GM21381 (cell line): ENCODE data around the gene NUMBL.
"Not testable (repeated sequence)": the region's sequence is repeated elsewhere in the genome, so short reads cannot be mapped to it uniquely, and the experiment has no call there.

ENCODE experiments used
- ATAC-seq: cut with Tn5 transposase; IDR thresholded peaks from one replicate; pipeline ENCODE4 v1.9.1; 2021; ENCODE audit warnings: mild to moderate bottlenecking, moderate library complexity; ENCODE audit not compliant: unreplicated experiment

Gene NUMBL

DNA sequence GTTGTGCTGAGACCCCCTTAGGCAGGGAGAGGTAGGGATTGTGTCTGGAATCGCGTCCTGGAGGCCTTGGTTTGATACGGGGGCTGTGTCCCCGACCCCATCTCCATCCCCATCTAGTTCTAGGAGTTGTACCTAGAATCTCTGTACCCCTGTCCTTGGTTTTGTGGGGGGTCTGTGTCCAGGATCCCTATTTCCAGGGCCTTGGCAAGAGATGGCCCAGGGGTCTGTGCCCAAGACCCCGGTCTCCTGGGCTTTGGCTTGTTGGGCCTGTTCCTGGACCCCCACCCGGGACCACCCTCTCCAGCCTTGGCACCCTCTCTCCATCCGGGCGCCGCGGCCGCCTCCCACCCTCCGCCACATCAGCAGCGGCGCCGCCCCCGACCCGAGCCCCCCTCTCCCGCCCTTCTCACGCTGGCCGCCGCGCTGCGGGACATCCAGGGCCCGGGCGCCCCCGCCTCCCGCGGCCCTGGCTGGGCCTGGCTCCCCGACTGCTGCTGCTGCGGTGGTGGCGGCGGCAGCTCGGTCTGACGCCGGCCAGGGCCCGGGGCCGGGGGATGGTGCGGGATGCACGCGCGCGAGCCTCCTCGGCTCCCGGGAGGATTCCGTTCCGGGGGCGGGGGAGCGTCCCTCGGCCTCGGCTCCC lies at the start of gene NUMBL:
NUMBL (minus strand) TSS at position 602 of the 643 bp plus-strand sequence; CDS start at position 434, 168 bp downstream.
- ATAC-seq: no peak

DNA sequence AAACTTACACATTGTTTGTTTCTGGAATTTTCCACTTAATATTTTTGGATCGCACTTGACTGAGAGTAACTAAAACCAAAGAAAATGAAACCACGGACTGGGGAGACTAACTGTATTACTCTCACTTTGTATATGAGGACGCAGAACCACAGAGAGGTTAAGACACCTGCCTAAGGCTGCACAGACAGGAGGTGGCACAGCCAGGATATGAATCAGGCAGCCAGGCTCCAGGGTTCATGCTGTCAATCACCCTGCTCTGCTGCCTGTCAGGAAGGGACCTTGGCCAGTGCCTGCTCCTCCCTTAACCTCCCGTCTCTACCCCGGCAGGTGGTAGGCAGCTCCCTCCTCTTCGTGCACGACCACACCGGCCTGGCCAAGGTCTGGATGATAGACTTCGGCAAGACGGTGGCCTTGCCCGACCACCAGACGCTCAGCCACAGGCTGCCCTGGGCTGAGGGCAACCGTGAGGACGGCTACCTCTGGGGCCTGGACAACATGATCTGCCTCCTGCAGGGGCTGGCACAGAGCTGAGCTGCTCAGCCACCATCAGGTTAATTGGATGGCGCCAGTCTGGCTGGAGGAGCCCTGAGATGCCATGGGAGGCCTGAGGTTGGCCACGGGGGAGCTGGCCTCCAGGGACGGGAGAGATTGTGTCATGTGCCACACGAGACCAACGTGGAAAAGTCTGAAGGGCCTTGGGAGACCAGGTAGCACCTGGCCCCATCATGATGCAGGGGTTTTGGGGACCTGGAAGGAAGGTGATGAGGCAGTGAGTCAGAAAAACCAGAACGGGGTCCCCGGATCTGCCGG lies 48.8 kb upstream of the NUMBL start:
- no peak for ATAC-seq

DNA sequence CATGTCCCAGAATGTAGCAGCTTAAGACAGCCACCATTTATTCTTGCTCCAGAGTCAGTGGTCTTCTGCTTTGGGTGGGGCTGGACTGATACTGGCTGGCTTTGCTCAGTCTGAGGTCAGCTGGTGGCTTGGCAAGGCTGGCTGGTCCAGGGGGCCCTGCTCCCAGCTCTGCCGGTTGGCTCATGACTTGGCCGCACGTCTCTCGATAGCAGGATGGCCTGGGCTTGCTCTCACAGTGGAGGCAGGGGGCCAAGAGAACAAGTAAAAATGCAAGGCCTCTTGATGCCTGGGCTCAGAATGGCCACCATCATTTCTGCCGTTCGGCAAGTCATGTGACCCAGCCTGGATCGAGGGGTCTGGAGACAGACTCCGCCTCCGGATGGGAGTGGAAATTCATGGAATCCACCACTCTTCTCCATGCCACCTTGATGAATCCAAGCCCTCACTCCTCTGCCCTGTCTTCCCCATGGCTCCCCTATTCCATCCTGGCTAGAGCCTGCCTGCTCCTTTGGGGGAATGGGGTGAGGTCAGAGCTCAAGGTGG lies 46.7 kb upstream of the NUMBL start:
- ATAC-seq: no peak

DNA sequence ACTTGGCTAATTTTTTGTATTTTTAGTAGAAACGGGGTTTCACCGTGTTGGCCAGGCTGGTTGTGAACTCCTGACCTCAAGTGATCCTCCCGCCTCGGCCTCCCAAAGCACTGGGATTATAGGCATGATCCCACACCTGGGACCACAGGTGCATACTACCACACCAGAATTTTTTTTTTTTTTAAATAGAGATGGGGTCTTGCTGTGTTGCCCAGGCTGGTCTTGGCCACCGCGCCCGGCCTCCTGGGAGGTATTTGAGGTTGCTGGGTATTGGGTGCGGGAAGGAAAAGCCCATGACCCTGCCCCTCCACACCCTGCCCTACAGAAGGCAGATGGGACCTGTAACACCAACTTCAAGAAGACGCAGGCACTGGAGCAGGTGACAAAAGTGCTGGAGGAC lies 46.2 kb upstream of the NUMBL start:
- no peak for ATAC-seq

DNA sequence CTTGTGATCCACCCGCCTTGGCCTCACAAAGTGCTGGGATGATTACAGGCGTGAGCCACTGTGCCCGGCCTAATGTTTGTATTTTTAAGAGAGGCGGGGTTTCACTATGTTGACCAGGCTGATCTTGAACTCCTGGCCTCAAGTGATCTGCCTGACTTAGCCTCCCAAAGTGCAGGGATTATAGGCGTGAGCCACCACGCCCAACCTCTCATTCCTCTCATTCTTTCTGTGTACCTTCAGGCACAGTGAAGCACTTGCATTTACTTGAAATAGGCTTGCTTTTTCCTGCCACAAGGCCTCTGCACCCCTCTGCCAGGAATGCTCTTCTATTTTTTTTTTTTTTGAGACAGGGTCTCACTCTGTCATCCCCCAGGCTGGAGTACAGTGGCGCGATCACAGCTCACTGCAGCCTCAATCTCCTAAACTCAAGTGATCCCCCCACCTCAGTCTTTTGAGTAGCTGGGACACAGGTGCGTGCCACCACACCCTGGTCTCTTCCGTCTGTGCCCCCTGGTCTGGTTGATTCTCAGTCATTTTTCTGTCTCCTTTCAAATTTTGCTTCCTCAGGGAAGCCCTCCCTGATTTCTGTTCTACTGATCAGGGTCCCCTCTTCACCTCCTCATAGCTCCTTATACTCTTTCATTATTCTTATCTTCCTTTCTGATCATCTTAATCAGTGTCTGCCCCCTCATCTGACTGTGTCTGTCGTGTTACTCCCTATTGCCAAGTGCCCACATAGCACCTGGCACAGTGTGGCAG lies 44.7 kb upstream of the NUMBL start:
- ATAC-seq: no peak

DNA sequence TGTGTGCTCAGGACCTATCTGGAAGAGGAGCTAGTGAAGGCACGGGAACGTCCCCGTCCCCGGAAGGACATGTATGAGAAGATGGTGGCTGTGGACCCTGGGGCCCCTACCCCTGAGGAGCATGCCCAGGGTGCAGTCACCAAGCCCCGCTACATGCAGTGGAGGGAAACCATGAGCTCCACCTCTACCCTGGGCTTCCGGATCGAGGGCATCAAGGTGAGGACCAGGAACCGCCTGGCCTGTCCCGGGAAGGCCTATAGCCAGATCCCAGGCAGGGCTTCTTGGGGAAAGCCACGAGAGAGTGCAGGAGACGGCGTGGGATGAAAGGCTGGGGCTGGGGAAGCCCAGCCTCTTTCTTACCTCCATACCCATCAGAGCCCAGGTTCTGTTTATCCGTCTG lies 42.7 kb upstream of the NUMBL start:
- ATAC-seq: no peak

DNA sequence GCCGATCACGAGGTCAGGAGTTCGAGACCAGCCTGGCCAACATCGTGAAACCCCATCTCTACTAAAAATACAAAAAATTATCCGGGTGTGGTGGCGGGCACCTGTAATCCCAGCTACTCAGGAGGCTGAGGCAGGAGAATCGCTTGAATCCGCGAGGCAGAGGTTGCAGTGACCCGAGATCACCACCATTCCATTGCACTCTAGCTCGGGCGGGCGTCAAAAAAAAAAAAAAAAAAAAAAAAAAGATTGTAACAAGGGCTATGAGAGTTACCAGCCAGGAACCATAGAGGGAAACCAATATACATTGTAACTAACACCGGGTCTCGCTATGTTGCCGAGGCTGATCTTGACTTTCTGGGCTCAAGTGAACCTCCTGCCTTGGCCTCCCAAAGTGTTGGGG lies 41.9 kb upstream of the NUMBL start:
- ATAC-seq: not testable (repeated sequence)

DNA sequence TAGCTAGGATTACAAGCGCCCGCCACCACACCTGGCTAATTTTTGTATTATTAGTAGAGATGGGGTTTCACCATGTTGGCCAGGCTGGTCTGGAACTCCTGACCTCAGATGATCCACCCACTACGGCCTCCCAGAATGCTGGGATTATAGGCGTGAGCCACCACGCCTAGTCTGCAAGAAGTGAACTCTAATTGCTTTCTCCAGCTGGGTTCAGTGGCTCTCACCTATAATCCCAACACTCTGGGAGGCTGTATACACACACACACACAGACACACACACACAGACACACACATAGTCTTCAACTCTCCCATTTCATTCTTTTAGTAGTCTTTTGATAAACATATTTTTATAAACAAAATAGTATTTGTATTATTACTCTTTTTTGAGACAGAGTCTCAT lies 39.6 kb upstream of the NUMBL start:
- not testable (repeated sequence) for ATAC-seq

DNA sequence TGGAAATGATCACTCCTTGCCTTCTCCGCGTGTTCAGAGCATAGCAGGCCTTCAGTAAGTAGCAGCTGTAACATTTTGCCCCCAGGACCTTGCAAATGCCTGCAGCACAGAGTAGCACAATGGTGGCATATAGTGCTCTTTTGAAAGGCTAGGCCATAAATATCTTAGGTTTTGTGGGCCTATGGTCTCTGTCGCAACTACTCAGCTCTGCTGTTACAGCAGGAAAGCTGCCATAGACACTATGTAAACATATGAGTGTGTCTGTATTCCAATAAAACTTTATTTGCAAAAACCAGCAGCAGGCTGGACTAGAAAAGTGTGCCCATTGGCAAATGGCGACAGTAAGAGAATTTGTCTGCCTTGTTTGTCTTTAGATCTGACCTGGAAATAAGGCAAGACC lies 35.8 kb upstream of the NUMBL start:
- ATAC-seq: no peak

DNA sequence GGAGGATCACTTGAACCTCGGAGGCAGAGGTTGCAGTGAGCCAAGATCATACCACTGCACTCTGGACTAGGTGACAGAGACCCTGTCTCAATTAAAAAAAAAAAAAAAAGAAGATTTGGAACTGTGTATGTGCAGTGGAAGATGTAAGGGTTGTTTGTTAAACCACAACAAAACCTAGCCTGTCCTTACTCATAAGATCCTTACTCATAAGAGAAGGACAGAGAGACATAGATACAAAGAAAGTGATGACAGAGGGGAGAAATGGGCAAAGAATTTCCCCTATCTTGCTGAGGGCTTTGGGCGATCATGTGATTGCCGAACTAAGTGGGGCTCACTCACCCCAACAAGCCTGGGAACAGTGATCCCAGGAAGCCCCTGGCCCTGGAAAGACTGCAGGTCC lies 34.4 kb upstream of the NUMBL start:
- no peak for ATAC-seq

DNA sequence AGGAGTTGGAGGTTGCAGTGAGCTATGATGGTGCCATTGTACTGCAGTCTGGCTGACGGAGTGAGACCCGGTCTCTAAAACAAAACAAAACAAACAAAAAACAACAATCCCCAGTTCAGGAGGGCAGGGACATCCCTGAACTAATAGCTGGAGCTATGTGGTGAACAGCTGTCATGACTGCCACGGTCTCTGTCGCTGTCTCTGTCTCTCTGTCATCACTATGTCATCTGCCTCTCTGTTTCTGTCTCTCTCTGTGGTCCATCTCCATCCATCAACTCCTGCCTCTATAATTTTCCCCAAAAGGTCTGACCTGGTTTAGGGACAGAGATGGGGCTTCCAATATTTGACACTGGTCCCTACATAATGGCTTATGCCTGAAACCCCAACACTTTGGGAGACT lies 33.9 kb upstream of the NUMBL start:
- ATAC-seq: no peak

DNA sequence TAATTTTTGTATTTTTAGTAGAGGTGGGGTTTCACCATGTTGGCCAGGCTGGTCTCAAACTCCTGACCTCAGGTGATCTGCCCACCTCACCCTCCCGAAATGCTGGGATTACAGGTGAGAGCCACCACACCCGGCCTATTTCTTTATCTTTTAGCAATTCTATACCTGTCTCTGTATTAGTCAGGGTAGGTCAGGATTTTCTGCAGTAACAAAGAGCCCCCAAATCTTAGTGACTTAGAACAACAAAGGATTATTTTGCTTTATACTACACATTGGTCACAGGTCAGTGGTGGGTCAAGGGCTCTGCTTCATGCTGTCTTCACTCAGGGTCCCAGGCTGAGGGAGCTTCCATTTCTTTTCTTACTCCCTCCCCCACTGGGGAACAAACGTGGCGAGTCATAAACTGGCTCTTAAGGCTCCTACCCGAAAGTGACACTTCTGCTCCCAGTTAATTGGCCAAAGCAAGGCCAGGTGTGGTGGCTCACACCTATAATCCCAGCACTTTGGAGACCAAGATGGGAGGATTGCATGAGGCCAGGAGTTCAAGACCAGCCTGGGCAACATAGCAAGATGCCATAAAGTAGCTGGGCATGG lies 33.3 kb upstream of the NUMBL start:
- no peak for ATAC-seq

DNA sequence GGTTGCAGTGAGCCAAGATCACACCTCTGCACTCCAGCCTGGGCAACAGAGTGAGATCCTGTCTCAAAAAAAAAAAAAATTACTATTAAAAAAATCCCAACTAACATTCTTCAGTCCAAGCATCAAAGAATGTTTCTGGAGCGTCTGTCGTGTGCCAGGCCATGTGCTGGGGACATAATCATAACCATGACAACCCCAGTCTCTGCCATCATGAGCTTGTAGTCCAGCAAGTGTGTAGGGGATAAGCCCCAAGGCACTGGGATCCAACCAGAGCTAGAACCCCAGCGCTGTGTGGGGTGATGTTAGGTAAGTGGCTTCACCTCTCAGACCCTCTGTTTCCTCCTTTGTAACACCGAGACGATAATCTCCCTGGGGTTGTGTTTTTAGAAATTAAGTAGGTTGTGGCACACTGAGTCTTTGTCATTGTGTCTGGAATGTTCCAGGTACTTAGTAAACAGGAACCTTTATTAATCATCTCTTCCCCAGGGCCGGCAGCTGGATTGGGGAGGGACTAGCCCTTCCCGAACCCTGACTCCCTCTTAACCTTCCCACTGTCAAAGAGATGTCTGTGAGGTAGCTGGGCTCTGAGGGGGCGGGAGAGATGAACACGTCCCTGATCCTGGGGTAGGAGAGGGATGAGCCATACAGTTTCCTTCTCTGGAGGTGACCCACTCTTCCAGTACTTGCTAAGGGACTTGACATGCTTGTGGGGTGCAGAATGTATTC lies 31.6 kb upstream of the NUMBL start:
- no peak for ATAC-seq

DNA sequence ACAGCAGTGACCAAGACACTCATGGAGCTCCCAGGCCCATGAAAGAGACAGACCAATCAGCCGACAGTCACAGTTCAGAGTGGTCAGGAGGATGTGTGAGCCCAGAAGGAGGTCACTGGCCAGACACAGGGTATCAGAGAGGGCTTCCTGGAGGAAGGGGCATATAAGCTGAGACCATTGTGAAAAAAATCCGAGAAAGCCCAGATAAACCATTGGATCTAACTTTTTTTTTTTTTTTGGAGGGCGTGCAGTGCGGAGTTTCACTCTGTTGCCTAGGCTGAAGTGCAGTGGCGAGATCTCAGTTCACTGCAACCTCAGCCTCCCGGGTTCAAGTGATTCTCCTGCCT lies 30.7 kb upstream of the NUMBL start:
- ATAC-seq: no peak

DNA sequence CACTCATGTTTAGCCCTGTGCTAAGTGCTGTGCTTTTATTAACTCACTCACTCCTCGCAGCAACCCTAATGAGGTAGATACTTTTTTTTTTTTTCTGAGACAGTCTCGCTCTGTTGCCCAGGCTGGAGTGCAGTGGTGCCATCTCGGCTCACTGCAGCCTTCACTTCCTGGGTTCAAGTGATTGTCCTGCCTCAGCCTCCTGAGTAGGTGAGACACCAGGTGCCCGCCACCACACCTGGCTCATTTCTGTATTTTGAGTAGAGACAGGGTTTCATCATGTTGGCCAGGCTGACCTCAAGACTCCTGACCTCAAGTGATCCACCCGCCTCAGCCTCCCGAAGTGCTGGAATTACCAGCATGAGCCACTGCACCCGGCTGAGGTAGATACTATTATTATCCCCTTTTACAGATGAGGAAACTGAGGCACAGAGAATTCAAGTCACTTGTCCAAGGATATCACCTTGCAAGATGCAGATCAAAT lies 29.0 kb upstream of the NUMBL start:
- no peak for ATAC-seq

DNA sequence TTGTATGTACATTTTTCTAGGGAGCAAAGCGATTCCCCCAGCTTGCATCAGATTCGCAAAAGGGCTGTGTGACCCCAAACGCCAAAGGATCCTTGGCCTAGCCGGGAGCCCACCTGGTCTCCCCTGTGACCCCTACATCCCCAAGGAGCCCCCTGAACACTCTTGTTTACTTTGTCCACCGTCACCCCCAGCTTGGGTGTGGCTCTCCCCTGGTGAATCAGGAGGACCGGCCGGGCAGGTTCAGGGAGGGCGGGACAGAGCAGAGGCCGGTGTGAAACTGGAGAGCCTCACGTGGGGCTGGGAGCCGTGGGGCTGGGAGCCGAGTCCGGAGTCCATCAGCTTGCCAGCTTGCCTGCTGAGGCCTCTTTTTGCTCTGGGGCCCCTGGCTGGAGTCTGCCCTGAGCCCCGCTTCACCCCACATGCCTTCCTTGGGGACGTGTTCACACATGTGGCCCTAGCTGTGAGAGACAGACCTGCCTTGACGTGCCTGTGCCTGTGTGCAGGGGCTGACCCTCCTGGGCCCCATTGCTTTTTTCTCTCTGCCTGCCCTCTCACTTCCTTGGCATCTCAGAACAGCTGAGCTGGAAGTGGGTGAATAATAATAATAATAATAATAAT lies 28.4 kb upstream of the NUMBL start:
- no peak for ATAC-seq

DNA sequence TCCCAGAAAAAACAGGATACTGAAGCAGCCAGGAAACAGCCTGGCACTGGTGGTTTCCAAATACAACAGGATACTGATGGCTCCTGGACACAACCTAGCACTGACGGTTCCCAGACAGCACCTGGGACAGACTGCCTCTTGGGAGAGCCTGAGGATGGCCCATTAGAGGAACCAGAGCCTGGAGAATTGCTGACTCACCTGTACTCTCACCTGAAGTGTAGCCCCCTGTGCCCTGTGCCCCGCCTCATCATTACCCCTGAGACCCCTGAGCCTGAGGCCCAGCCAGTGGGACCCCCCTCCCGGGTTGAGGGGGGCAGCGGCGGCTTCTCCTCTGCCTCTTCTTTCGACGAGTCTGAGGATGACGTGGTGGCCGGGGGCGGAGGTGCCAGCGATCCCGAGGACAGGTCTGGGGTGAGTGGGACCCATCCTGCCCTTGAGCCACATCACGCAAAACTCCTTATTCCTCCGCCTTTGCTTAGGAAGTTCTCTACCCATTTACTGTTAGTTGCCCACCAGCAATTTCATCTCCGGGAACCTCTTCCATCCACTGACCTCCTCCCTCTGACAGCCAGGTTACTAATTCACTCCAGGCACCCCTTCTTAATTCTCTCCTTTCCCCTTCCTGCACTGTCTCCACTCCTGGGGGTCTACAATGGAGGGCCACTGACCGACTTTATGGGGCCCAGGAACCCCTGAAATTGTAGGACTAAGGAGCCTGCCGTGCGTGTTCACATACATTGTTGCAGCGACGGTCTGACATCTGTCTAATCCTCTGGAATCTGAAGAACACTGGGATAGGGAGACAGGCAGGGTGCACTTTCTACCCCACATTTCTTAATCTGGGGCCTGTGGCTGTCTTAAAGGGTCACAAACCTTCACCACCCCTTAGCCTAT lies 27.7 kb upstream of the NUMBL start:
- no peak for ATAC-seq

DNA sequence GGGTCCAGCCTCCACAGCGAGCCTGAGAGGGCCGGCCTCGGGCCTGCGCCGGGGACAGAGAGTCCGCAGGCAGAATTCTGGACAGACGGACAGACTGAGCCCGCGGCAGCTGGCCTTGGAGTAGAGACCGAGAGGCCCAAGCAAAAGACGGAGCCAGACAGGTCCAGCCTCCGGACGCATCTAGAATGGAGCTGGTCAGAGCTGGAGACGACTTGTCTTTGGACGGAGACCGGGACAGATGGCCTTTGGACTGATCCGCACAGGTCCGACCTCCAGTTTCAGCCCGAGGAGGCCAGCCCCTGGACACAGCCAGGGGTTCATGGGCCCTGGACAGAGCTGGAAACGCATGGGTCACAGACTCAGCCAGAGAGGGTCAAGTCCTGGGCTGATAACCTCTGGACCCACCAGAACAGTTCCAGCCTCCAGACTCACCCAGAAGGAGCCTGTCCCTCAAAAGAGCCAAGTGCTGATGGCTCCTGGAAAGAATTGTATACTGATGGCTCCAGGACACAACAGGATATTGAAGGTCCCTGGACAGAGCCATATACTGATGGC lies 27.0 kb upstream of the NUMBL start:
- peak; percentile 2 for ATAC-seq
